GM23338 (cell line): ENCODE measurements around the gene RIBC2. TPM values are rescaled to one million over a fixed set of nuclear protein-coding genes. Genes with fewer than 3 reads are reported as not detected.

Experiments used
- ATAC-seq: fragments of 200-7000 bp; cut with Tn5 transposase; 3 replicates; pipeline ENCODE4 v1.9.1; 2020
- DNase-seq: peaks from one replicate; pipeline ENCODE4 v3.0.0-alpha.2; 2015; ENCODE audit warnings: low spot score
- H2AFZ ChIP-seq: fragments of 200-600 bp; sonication (generic); 2 replicates; pipeline ENCODE4 v1.8.0; 2016; ENCODE audit warnings: antibody characterized with exemption, mild to moderate bottlenecking, moderate library complexity
- H3F3A ChIP-seq: fragments of 200-600 bp; sonication (generic); replicated peaks from 2 replicates; pipeline ENCODE4 v1.8.0; 2017; ENCODE audit warnings: antibody characterized with exemption, mixed run types, low read depth
- H3K27ac ChIP-seq: fragments of 200-600 bp; sonication (generic); 2 replicates; pipeline ENCODE4 v1.6.1; 2016; ENCODE audit warnings: low read depth
- H3K27me3 ChIP-seq: fragments of 200-600 bp; sonication (generic); 2 replicates; pipeline ENCODE4 v1.8.0; 2016; ENCODE audit warnings: mild to moderate bottlenecking, mixed run types, moderate library complexity; ENCODE audit not compliant: insufficient read depth
- H3K36me3 ChIP-seq: fragments of 200-600 bp; sonication (generic); 2 replicates; pipeline ENCODE4 v1.8.0; 2016; ENCODE audit warnings: mild to moderate bottlenecking; ENCODE audit not compliant: insufficient read depth
- H3K4me1 ChIP-seq: fragments of 200-600 bp; sonication (generic); 2 replicates; pipeline ENCODE4 v1.8.0; 2016; ENCODE audit warnings: mild to moderate bottlenecking, moderate library complexity; ENCODE audit not compliant: insufficient read depth
- H3K4me2 ChIP-seq: fragments of 200-600 bp; sonication (generic); 2 replicates; pipeline ENCODE4 v1.7.1; 2017; ENCODE audit warnings: mixed run types
- H3K4me3 ChIP-seq: fragments of 200-600 bp; sonication (generic); 2 replicates; pipeline ENCODE4 v1.6.1; 2016; ENCODE audit warnings: mixed run types
- H3K79me2 ChIP-seq: fragments of 200-600 bp; sonication (generic); replicated peaks from 2 replicates; pipeline ENCODE4 v1.8.0; 2017; ENCODE audit warnings: mild to moderate bottlenecking; ENCODE audit not compliant: insufficient read depth
- H3K9me2 ChIP-seq: fragments of 200-600 bp; sonication (generic); 2 replicates; pipeline ENCODE4 v1.8.0; 2017; ENCODE audit not compliant: insufficient read depth
- H4K20me1 ChIP-seq: fragments of 200-600 bp; sonication (generic); replicated peaks from 2 replicates; pipeline ENCODE4 v1.8.0; 2017; ENCODE audit warnings: mild to moderate bottlenecking; ENCODE audit not compliant: insufficient read depth
- H3K27ac Mint-ChIP-seq: 2 replicates; pipeline ENCODE4 v1.8.0; 2020; ENCODE audit warnings: inconsistent platforms, mild to moderate bottlenecking, moderate library complexity, mixed read lengths
- H3K27me3 Mint-ChIP-seq: 3 replicates; pipeline ENCODE4 v1.8.0; 2022; ENCODE audit warnings: low read depth, mild to moderate bottlenecking, moderate library complexity, mixed read lengths, inconsistent platforms; ENCODE audit not compliant: insufficient read depth, poor library complexity
- H3K36me3 Mint-ChIP-seq: 3 replicates; pipeline ENCODE4 v1.8.0; 2021; ENCODE audit warnings: low read depth, mild to moderate bottlenecking, inconsistent platforms, moderate library complexity, mixed read lengths
- H3K4me1 Mint-ChIP-seq: 3 replicates; pipeline ENCODE4 v1.8.0; 2020; ENCODE audit warnings: mild to moderate bottlenecking, inconsistent platforms, mixed read lengths
- H3K4me3 Mint-ChIP-seq: 3 replicates; pipeline ENCODE4 v1.8.0; 2021; ENCODE audit warnings: moderate library complexity, mild to moderate bottlenecking, inconsistent platforms, mixed read lengths
- H3K9me3 Mint-ChIP-seq: 3 replicates; pipeline ENCODE4 v1.8.0; 2020; ENCODE audit warnings: moderate library complexity, mild to moderate bottlenecking, inconsistent platforms, mixed read lengths
- CREB1 ChIP-seq: fragments of 250-450 bp; sonication (Bioruptor Pico); IDR thresholded peaks from 2 replicates; pipeline ENCODE4 v1.5.0; 2020; ENCODE audit warnings: low read depth, mild to moderate bottlenecking, moderate library complexity
- EZH2 ChIP-seq: fragments of 200-600 bp; sonication (generic); IDR thresholded peaks from one replicate; pipeline ENCODE4 v1.8.0; 2017; ENCODE audit warnings: antibody characterized with exemption, mild to moderate bottlenecking, low read depth; ENCODE audit not compliant: unreplicated experiment
- EZH2phosphoT487 ChIP-seq: fragments of 200-600 bp; sonication (generic); IDR thresholded peaks from one replicate; pipeline ENCODE4 v1.8.1; 2018; ENCODE audit warnings: antibody characterized with exemption; ENCODE audit not compliant: unreplicated experiment
- JUNB ChIP-seq: IDR thresholded peaks from one replicate; pipeline ENCODE4 v1.6.1; 2016; ENCODE audit warnings: antibody characterized with exemption; ENCODE audit not compliant: unreplicated experiment
- NANOG ChIP-seq: IDR thresholded peaks from 2 replicates; pipeline ENCODE4 v1.6.1; 2016; ENCODE audit warnings: antibody characterized with exemption, borderline replicate concordance
- POLR2AphosphoS5 ChIP-seq: IDR thresholded peaks from 2 replicates; pipeline ENCODE4 v1.6.1; 2016; ENCODE audit warnings: antibody characterized with exemption, low read depth
- STAT1 ChIP-seq: IDR thresholded peaks from one replicate; pipeline ENCODE4 v1.6.1; 2016; ENCODE audit warnings: antibody characterized with exemption; ENCODE audit not compliant: unreplicated experiment
- ZNF114 ChIP-seq: fragments of 250-450 bp; sonication (Bioruptor Pico); IDR thresholded peaks from 2 replicates; pipeline ENCODE4 v1.5.0; 2020; ENCODE audit warnings: mild to moderate bottlenecking, moderate library complexity
- ZNF331 ChIP-seq: fragments of 250-450 bp; sonication (Bioruptor Pico); IDR thresholded peaks from 2 replicates; pipeline ENCODE4 v1.5.0; 2020; ENCODE audit warnings: low read depth, mild to moderate bottlenecking, moderate library complexity
- polyA plus RNA-seq: library from polyadenylated mRNA; unstranded; fragments of >200 nt; fragmentation: Nextera tagmentation; extraction: Ambion mirVana; gene quantifications from 2 replicates; pipeline ENCODE4 v1.2.1, GENCODE V29; 2016
- total RNA-seq: library from RNA; depleted of rRNA; stranded (reverse); fragments of >200 nt; shearing (Covaris generic); gene quantifications from 2 replicates; pipeline ENCODE4 v1.2.3, GENCODE V29; 2014
- TF ChIP-seq, protein P1 (sequence below): fragments of 250-450 bp; sonication (Bioruptor Pico); IDR thresholded peaks from 2 replicates; pipeline ENCODE4 v1.5.0; 2020; ENCODE audit warnings: mild to moderate bottlenecking, moderate library complexity
- TF ChIP-seq, protein P2 (sequence below): IDR thresholded peaks from 2 replicates; pipeline ENCODE4 v1.6.1; 2016; ENCODE audit warnings: antibody characterized with exemption
- TF ChIP-seq, protein P3 (sequence below): IDR thresholded peaks from one replicate; pipeline ENCODE4 v1.6.1; 2018; ENCODE audit warnings: antibody characterized with exemption; ENCODE audit not compliant: unreplicated experiment
- TF ChIP-seq, protein P4 (sequence below), 2 experiments: fragments of 200-600 bp in 1 of 2; sonication (generic) in 1 of 2; conservative IDR thresholded peaks; 2 replicates each; pipeline versions ENCODE4 v1.5.1 to v1.6.1; 2016 to 2017; ENCODE audit warnings: antibody characterized with exemption in 2 of 2, low read depth in 2 of 2, mild to moderate bottlenecking in 2 of 2, moderate library complexity in 1 of 2

Gene RIBC2
- total and polyA plus RNA-seq, 2 experiments from 2014 or later, result 2.2 to 2.8 TPM

DNA sequence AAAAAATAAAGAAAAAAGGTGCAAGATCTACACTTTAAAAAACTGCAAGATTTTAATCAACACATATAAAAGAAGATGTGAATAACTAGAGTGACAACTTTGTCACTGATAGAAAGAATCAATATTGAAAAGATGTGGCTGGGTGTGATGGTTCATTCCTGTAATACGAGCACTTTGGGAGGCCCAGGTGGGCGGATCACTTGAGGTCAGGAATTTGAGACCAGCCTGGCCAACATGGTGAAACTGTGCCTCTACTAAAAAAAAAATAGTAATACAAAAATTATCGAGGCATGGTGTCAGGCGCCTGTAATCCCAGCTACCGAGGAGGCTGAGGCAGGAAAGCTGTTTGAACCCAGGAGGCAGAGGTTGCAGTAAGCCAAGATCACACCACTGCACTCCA is 68.2 kb downstream of the RIBC2 start:
- Histone ChIP-seq H4K20me1 (no peaks in the 10 kb centered on the region), H3K27ac (no peak overlapping the region), H3K27me3 (no peaks in the 10 kb centered on the region), H3K4me2 (no peak overlapping the region), H3K4me3 (no peak overlapping the region), H3K4me1 (no peaks in the 10 kb centered on the region), H2AFZ (no peak overlapping the region), H3K36me3 (no peaks in the 10 kb centered on the region), H3K9me2 (no peaks in the 10 kb centered on the region), H3F3A (no peaks in the 10 kb centered on the region), H3K79me2 (no peaks in the 10 kb centered on the region)
- Mint-ChIP-seq H3K27ac (no peak overlapping the region), H3K36me3 (peaks cover 12% of the 10 kb centered on the region), H3K4me1 (no peaks in the 10 kb centered on the region; the same call in 2 of the 3 replicates), H3K4me3 (no peak overlapping the region), H3K9me3 (peaks cover 24% of the 10 kb centered on the region), H3K27me3 (peaks cover 9% of the 10 kb centered on the region)
- no peak for ATAC-seq
- DNase-seq, result no peak
- no peak for TF ChIP-seq ZNF331
- no peak for TF ChIP-seq EZH2
- TF ChIP-seq EZH2phosphoT487, result no peak
- TF ChIP-seq ZNF114 (CRISPR knock-in tag), result no peak
- TF ChIP-seq, protein P1, sequence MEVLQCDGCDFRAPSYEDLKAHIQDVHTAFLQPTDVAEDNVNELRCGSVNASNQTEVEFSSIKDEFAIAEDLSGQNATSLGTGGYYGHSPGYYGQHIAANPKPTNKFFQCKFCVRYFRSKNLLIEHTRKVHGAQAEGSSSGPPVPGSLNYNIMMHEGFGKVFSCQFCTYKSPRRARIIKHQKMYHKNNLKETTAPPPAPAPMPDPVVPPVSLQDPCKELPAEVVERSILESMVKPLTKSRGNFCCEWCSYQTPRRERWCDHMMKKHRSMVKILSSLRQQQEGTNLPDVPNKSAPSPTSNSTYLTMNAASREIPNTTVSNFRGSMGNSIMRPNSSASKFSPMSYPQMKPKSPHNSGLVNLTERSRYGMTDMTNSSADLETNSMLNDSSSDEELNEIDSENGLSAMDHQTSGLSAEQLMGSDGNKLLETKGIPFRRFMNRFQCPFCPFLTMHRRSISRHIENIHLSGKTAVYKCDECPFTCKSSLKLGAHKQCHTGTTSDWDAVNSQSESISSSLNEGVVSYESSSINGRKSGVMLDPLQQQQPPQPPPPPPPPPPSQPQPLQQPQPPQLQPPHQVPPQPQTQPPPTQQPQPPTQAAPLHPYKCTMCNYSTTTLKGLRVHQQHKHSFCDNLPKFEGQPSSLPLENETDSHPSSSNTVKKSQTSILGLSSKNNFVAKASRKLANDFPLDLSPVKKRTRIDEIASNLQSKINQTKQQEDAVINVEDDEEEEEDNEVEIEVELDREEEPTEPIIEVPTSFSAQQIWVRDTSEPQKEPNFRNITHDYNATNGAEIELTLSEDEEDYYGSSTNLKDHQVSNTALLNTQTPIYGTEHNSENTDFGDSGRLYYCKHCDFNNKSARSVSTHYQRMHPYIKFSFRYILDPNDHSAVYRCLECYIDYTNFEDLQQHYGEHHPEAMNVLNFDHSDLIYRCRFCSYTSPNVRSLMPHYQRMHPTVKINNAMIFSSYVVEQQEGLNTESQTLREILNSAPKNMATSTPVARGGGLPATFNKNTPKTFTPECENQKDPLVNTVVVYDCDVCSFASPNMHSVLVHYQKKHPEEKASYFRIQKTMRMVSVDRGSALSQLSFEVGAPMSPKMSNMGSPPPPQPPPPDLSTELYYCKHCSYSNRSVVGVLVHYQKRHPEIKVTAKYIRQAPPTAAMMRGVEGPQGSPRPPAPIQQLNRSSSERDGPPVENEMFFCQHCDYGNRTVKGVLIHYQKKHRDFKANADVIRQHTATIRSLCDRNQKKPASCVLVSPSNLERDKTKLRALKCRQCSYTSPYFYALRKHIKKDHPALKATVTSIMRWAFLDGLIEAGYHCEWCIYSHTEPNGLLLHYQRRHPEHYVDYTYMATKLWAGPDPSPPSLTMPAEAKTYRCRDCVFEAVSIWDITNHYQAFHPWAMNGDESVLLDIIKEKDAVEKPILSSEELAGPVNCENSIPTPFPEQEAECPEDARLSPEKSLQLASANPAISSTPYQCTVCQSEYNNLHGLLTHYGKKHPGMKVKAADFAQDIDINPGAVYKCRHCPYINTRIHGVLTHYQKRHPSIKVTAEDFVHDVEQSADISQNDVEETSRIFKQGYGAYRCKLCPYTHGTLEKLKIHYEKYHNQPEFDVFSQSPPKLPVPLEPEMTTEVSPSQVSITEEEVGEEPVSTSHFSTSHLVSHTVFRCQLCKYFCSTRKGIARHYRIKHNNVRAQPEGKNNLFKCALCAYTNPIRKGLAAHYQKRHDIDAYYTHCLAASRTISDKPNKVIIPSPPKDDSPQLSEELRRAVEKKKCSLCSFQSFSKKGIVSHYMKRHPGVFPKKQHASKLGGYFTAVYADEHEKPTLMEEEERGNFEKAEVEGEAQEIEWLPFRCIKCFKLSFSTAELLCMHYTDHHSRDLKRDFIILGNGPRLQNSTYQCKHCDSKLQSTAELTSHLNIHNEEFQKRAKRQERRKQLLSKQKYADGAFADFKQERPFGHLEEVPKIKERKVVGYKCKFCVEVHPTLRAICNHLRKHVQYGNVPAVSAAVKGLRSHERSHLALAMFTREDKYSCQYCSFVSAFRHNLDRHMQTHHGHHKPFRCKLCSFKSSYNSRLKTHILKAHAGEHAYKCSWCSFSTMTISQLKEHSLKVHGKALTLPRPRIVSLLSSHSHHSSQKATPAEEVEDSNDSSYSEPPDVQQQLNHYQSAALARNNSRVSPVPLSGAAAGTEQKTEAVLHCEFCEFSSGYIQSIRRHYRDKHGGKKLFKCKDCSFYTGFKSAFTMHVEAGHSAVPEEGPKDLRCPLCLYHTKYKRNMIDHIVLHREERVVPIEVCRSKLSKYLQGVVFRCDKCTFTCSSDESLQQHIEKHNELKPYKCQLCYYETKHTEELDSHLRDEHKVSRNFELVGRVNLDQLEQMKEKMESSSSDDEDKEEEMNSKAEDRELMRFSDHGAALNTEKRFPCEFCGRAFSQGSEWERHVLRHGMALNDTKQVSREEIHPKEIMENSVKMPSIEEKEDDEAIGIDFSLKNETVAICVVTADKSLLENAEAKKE (CRISPR knock-in tag), result no peak
- TF ChIP-seq JUNB, result no peak
- TF ChIP-seq POLR2AphosphoS5, result no peak
- no peak for TF ChIP-seq NANOG
- TF ChIP-seq, protein P2, sequence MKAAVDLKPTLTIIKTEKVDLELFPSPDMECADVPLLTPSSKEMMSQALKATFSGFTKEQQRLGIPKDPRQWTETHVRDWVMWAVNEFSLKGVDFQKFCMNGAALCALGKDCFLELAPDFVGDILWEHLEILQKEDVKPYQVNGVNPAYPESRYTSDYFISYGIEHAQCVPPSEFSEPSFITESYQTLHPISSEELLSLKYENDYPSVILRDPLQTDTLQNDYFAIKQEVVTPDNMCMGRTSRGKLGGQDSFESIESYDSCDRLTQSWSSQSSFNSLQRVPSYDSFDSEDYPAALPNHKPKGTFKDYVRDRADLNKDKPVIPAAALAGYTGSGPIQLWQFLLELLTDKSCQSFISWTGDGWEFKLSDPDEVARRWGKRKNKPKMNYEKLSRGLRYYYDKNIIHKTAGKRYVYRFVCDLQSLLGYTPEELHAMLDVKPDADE, result no peak
- TF ChIP-seq, protein P3, sequence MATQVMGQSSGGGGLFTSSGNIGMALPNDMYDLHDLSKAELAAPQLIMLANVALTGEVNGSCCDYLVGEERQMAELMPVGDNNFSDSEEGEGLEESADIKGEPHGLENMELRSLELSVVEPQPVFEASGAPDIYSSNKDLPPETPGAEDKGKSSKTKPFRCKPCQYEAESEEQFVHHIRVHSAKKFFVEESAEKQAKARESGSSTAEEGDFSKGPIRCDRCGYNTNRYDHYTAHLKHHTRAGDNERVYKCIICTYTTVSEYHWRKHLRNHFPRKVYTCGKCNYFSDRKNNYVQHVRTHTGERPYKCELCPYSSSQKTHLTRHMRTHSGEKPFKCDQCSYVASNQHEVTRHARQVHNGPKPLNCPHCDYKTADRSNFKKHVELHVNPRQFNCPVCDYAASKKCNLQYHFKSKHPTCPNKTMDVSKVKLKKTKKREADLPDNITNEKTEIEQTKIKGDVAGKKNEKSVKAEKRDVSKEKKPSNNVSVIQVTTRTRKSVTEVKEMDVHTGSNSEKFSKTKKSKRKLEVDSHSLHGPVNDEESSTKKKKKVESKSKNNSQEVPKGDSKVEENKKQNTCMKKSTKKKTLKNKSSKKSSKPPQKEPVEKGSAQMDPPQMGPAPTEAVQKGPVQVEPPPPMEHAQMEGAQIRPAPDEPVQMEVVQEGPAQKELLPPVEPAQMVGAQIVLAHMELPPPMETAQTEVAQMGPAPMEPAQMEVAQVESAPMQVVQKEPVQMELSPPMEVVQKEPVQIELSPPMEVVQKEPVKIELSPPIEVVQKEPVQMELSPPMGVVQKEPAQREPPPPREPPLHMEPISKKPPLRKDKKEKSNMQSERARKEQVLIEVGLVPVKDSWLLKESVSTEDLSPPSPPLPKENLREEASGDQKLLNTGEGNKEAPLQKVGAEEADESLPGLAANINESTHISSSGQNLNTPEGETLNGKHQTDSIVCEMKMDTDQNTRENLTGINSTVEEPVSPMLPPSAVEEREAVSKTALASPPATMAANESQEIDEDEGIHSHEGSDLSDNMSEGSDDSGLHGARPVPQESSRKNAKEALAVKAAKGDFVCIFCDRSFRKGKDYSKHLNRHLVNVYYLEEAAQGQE, result no peak
- TF ChIP-seq, protein P4, sequence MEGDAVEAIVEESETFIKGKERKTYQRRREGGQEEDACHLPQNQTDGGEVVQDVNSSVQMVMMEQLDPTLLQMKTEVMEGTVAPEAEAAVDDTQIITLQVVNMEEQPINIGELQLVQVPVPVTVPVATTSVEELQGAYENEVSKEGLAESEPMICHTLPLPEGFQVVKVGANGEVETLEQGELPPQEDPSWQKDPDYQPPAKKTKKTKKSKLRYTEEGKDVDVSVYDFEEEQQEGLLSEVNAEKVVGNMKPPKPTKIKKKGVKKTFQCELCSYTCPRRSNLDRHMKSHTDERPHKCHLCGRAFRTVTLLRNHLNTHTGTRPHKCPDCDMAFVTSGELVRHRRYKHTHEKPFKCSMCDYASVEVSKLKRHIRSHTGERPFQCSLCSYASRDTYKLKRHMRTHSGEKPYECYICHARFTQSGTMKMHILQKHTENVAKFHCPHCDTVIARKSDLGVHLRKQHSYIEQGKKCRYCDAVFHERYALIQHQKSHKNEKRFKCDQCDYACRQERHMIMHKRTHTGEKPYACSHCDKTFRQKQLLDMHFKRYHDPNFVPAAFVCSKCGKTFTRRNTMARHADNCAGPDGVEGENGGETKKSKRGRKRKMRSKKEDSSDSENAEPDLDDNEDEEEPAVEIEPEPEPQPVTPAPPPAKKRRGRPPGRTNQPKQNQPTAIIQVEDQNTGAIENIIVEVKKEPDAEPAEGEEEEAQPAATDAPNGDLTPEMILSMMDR (conservative IDR thresholded peaks at IDR 0.05; ENCODE audit: low read depth in 2 of 2), result no peak
- no peak for TF ChIP-seq STAT1
- TF ChIP-seq CREB1, result no peak
